ENCODE results near the gene UBE3C. TPM values are rescaled to one million over a fixed set of nuclear protein-coding genes. Genes with fewer than 3 reads are reported as not detected.

Gene UBE3C
- total RNA-seq, 2 donors from 2014 or later = 55.0 to 93.6 TPM

DNA sequence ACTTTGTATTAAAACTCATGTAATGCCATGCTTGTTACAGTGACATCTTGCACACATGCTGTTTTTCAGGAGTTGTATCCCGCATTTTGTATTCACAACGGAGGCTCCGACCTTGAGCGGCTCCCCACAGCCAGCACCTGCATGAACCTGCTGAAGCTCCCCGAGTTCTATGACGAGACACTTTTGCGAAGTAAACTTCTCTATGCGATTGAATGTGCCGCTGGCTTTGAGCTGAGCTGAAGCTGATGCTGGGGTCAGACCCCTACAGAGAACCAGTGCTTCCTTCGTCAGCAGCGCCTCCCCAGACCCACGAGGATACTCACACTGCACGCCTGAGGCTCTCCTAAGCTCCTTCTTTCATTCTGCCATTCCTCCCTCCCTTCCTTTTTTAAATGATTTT is 128.8 kb downstream of the UBE3C start:
- peaks cover 30% of the 10 kb centered on the region for H3K36me3 ChIP-seq
- H3K4me3 ChIP-seq = no peak overlapping the region
- H3K4me1 ChIP-seq (ENCODE audit: control insufficient read depth in 1 of 2, low read depth in 2 of 2) = peaks cover 8 to 15% of the 10 kb centered on the region in 2 donors
- no peaks in the 10 kb centered on the region for H3K27me3 ChIP-seq (replicated peaks; ENCODE audit: insufficient read depth)
- H3K27ac ChIP-seq = no peak overlapping the region
- TF ChIP-seq, protein P1, sequence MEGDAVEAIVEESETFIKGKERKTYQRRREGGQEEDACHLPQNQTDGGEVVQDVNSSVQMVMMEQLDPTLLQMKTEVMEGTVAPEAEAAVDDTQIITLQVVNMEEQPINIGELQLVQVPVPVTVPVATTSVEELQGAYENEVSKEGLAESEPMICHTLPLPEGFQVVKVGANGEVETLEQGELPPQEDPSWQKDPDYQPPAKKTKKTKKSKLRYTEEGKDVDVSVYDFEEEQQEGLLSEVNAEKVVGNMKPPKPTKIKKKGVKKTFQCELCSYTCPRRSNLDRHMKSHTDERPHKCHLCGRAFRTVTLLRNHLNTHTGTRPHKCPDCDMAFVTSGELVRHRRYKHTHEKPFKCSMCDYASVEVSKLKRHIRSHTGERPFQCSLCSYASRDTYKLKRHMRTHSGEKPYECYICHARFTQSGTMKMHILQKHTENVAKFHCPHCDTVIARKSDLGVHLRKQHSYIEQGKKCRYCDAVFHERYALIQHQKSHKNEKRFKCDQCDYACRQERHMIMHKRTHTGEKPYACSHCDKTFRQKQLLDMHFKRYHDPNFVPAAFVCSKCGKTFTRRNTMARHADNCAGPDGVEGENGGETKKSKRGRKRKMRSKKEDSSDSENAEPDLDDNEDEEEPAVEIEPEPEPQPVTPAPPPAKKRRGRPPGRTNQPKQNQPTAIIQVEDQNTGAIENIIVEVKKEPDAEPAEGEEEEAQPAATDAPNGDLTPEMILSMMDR (IDR thresholded peaks at IDR 0.05) = no peak
- DNase-seq (ENCODE audit: low spot score) (no peak), ATAC-seq (ENCODE audit: insufficient number of reproducible peaks, low FRiP score, low read depth) (no peak)
- no peaks in the 10 kb centered on the region for H3K9me3 ChIP-seq

DNA sequence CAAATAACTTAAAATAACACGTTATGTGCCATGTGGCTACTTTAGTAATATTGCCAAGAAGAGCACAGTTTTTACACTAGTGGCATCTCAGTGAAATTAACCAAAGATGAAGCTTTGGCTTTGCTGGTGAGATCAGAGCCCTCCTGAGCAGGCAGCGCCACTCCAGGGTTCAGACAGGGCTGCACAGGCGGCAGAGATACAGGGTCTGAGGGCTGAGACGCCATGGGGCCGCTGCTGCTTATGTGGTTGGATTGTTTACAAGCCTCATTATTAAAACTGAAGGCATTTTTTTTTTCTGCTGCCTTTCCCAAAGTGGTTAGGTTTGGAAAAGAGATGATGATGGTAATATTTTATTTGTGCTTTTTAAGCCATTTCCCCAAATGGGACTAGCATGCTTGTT is 129.2 kb downstream of the UBE3C start:
- Histone ChIP-seq H3K9me3 (no peaks in the 10 kb centered on the region), H3K36me3 (peaks cover 27% of the 10 kb centered on the region), H3K4me3 (no peak overlapping the region), H3K4me1 (ENCODE audit: control insufficient read depth in 1 of 2, low read depth in 2 of 2) (peaks cover 13 to 20% of the 10 kb centered on the region in 2 donors), H3K27me3 (replicated peaks; ENCODE audit: insufficient read depth) (no peaks in the 10 kb centered on the region), H3K27ac (no peak overlapping the region)
- TF ChIP-seq, protein P1 (IDR thresholded peaks at IDR 0.05) = no peak
- DNase-seq (ENCODE audit: low spot score) (no peak), ATAC-seq (ENCODE audit: insufficient number of reproducible peaks, low FRiP score, low read depth) (no peak)

DNA sequence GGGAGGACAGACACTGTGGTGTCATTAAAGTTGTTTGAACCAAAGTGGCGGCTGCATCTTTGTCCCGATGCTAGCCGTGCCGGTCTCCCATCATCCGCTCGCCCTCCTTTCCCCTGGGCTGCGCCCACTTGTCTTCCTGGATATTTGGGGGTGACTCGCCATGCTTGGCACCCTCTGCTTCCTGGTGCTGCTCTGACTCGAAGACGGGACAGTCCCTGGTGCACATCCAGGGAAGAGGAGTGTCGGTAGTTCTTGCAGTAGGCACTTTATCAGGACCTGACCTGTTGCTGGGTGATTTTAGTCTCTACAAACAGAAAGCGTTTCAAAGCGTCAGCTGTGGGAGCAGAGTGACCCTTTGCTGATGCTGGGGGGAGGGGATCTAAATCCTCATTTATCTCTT is 129.8 kb downstream of the UBE3C start:
- H3K9me3 ChIP-seq = no peaks in the 10 kb centered on the region
- H3K36me3 ChIP-seq = peaks cover 22% of the 10 kb centered on the region
- H3K4me1 ChIP-seq (ENCODE audit: control insufficient read depth in 1 of 2, low read depth in 2 of 2) = peaks cover 18 to 26% of the 10 kb centered on the region in 2 donors
- no peak overlapping the region for H3K27ac ChIP-seq
- H3K4me3 ChIP-seq = no peak overlapping the region
- H3K27me3 ChIP-seq (replicated peaks; ENCODE audit: insufficient read depth) = no peaks in the 10 kb centered on the region
- DNase-seq (ENCODE audit: low spot score) = no peak
- TF ChIP-seq, protein P1 (IDR thresholded peaks at IDR 0.05) = no peak
- ATAC-seq (ENCODE audit: insufficient number of reproducible peaks, low FRiP score, low read depth) = no peak

DNA sequence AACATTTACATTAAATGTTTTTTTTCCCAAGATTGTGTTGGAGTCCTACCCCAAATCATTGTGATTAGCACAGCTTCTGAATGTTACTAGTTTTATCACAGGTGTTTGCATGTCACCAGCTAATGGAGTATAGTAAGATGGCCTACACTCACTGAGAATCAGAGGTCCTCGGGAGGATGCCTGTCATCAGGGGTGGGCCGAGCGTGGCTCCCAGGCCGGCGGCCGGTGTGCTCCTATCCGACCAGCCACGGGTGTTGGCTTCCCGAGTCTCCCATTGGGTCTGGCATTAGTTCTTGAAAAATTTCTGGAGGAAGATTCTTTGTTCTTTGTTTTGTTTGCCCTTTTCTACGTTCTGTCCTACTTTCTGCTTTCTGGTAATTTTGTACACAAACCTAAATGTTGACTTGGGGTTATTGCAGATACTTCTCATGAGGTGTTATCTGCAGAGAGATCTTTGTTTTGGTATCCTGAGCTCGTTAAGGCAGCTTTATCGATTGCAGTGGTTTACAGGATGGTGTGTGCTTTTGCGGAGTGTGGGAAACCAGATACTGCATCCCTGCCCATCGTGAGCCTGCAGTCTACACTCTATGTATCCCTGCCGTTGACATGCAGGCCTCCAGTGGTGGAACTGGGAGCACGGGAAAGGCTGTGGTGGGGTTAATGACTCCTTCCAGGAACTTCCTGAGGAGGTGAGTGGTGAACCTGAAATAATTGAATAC is 130.8 kb downstream of the UBE3C start:
- H3K27me3 ChIP-seq (replicated peaks; ENCODE audit: insufficient read depth) = no peaks in the 10 kb centered on the region
- no peak for ATAC-seq (ENCODE audit: insufficient number of reproducible peaks, low FRiP score, low read depth)
- no peaks in the 10 kb centered on the region for H3K9me3 ChIP-seq
- no peak for DNase-seq (ENCODE audit: low spot score)
- TF ChIP-seq, protein P1 (IDR thresholded peaks at IDR 0.05) = no peak
- H3K4me3 ChIP-seq = no peak overlapping the region
- H3K4me1 ChIP-seq (ENCODE audit: control insufficient read depth in 1 of 2, low read depth in 2 of 2) = peaks cover 18 to 35% of the 10 kb centered on the region in 2 donors
- H3K27ac ChIP-seq = peak overlapping the region in 1 of 2 donors; percentile 33
- H3K36me3 ChIP-seq = peaks cover 22% of the 10 kb centered on the region

DNA sequence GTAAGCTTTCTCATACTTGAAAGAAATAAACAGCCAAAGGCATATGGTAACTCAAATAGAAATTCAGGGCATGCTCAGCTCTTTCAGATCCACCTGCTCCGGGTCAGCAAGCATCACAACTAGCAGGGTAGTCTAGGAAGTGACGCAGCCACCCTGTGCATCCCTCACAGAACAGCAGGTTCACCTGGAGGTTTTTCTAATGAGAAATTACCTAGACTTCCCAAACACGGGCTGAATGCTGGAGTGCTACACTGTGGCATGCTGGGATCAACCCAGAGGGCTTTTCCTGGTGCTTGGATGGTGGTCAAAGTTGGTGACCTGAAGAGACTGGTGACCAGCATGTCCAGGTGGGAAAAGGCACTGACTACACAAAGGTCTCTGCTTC is 131.3 kb downstream of the UBE3C start:
- H3K27ac ChIP-seq = peak overlapping the region in 1 of 2 donors; percentile 33
- ATAC-seq (ENCODE audit: insufficient number of reproducible peaks, low FRiP score, low read depth) = no peak

More for the DNA sequence above, 131.3 kb downstream of the UBE3C start:
- Histone ChIP-seq H3K4me1 (ENCODE audit: control insufficient read depth in 1 of 2, low read depth in 2 of 2) (peaks cover 18 to 35% of the 10 kb centered on the region in 2 donors), H3K9me3 (no peaks in the 10 kb centered on the region), H3K27me3 (replicated peaks; ENCODE audit: insufficient read depth) (no peaks in the 10 kb centered on the region), H3K4me3 (no peak overlapping the region), H3K36me3 (peaks cover 16% of the 10 kb centered on the region)
- DNase-seq (ENCODE audit: low spot score) = no peak
- TF ChIP-seq, protein P1 (IDR thresholded peaks at IDR 0.05) = no peak

All from thoracic aorta (tissue), 2 donors.